BLaER1 (cell line): ENCODE results near the gene CDK17.

ENCODE experiments used
- H3K27ac ChIP-seq: shearing (Covaris generic); formaldehyde crosslinking; 2 replicates; pipeline ENCODE4 v1.8.1; 2022
- H3K27me3 ChIP-seq: shearing (Covaris generic); formaldehyde crosslinking; 2 replicates; pipeline ENCODE4 v1.8.1; 2022
- H3K36me3 ChIP-seq: shearing (Covaris generic); formaldehyde crosslinking; 2 replicates; pipeline ENCODE4 v1.8.1; 2022
- H3K4me1 ChIP-seq: shearing (Covaris generic); formaldehyde crosslinking; 2 replicates; pipeline ENCODE4 v1.8.1; 2022
- H3K4me2 ChIP-seq: shearing (Covaris generic); formaldehyde crosslinking; 2 replicates; pipeline ENCODE4 v1.8.1; 2022
- H3K4me3 ChIP-seq: shearing (Covaris generic); formaldehyde crosslinking; 2 replicates; pipeline ENCODE4 v1.8.1; 2022
- H3K9ac ChIP-seq: shearing (Covaris generic); formaldehyde crosslinking; 2 replicates; pipeline ENCODE4 v1.8.1; 2022
- H3K9me3 ChIP-seq: shearing (Covaris generic); formaldehyde crosslinking; 2 replicates; pipeline ENCODE4 v1.8.1; 2022
- H4K20me1 ChIP-seq: shearing (Covaris generic); formaldehyde crosslinking; 2 replicates; pipeline ENCODE4 v1.8.1; 2022
- Cebpa-rat ChIP-seq: shearing (Covaris generic); IDR thresholded peaks from 2 replicates; pipeline ENCODE4 v1.8.1; 2022

The CDK17 gene

DNA sequence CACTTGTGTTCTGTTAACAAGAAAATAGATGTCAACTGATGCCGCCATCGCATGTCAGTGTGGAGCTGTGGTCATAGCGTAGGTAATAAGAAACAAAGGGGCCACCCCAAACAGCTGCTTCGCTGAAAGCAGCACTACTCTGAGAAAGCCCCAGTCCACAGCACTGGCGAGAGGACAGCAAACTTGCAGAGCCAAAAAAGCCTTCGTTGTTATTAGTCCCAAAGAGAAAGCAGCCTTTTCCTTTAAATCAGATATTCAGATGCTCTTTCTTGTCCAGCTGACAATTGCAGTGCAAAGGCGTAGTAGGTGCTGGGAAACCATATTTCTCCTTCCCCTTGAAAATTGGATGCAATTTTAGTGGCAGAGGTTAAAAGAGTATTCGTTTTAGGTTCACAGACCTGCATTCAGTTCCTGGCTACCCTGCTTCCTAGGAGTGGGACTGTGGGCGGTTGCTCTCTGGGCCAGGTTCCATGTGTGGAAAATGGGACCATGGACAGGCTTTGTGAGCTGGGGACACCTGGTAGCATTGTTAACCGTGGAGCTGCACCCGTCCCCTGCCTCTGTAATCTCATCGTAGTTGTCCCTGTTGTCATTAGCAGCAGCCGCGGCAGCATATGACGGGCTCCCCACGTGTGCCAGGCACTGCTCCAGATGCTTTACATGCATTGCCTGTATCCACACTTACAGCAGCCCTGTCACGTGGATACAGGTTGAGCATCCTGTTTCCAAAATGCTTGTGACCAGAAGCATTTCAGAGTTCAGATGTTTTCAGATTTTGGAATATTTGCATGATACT lies 151.9 kb downstream of the CDK17 start:
- peaks cover 90% of the 10 kb centered on the region for H3K36me3 ChIP-seq
- no peak overlapping the region for H3K4me2 ChIP-seq
- peaks cover 9% of the 10 kb centered on the region; the same call in 1 of the 2 replicates for H3K4me1 ChIP-seq
- H4K20me1 ChIP-seq = peaks cover 96% of the 10 kb centered on the region
- no peak overlapping the region for H3K9ac ChIP-seq
- H3K4me3 ChIP-seq = no peak overlapping the region
- no peak for TF ChIP-seq Cebpa-rat
- no peak overlapping the region for H3K27ac ChIP-seq
- H3K9me3 ChIP-seq = no peaks in the 10 kb centered on the region
- no peaks in the 10 kb centered on the region for H3K27me3 ChIP-seq

GRCh38 chr12:96247563-96247962 lies 152.7 kb downstream of the CDK17 start:
- H3K4me2 ChIP-seq = no peak overlapping the region
- H3K9me3 ChIP-seq = no peaks in the 10 kb centered on the region
- no peak for TF ChIP-seq Cebpa-rat

GRCh38 chr12:96246926-96247505 lies 153.2 kb downstream of the CDK17 start:
- Histone ChIP-seq H3K27ac (no peak overlapping the region), H3K36me3 (peaks cover 88% of the 10 kb centered on the region), H4K20me1 (peaks cover 99% of the 10 kb centered on the region), H3K4me1 (peaks cover 9% of the 10 kb centered on the region; the same call in 1 of the 2 replicates), H3K9me3 (no peaks in the 10 kb centered on the region), H3K9ac (no peak overlapping the region), H3K4me2 (no peak overlapping the region), H3K27me3 (no peaks in the 10 kb centered on the region), H3K4me3 (no peak overlapping the region)
- no peak for TF ChIP-seq Cebpa-rat

More at GRCh38 chr12:96247563-96247962, 152.7 kb downstream of the CDK17 start:
- Histone ChIP-seq H3K4me3 (no peak overlapping the region), H3K27me3 (no peaks in the 10 kb centered on the region), H3K36me3 (peaks cover 88% of the 10 kb centered on the region), H3K9ac (no peak overlapping the region), H4K20me1 (peaks cover 98% of the 10 kb centered on the region), H3K4me1 (peaks cover 9% of the 10 kb centered on the region; the same call in 1 of the 2 replicates), H3K27ac (no peak overlapping the region)

GRCh38 chr12:96244826-96245225 lies 155.4 kb downstream of the CDK17 start:
- no peaks in the 10 kb centered on the region for H3K27me3 ChIP-seq
- H3K4me1 ChIP-seq = peaks cover 9% of the 10 kb centered on the region; the same call in 1 of the 2 replicates
- peaks cover 88% of the 10 kb centered on the region for H3K36me3 ChIP-seq
- H3K4me2 ChIP-seq = no peak overlapping the region
- no peak for TF ChIP-seq Cebpa-rat
- peaks cover 99% of the 10 kb centered on the region for H4K20me1 ChIP-seq
- no peak overlapping the region for H3K27ac ChIP-seq
- H3K9ac ChIP-seq = no peak overlapping the region
- H3K4me3 ChIP-seq = no peak overlapping the region
- H3K9me3 ChIP-seq = no peaks in the 10 kb centered on the region

- Histone ChIP-seq H3K4me2 (no peak overlapping the region), H3K4me1 (peaks cover 19% of the 10 kb centered on the region), H3K9ac (no peak overlapping the region), H4K20me1 (peaks cover 100% of the 10 kb centered on the region), H3K9me3 (no peaks in the 10 kb centered on the region), H3K4me3 (no peak overlapping the region), H3K27ac (no peak overlapping the region), H3K27me3 (no peaks in the 10 kb centered on the region), H3K36me3 (peaks cover 85% of the 10 kb centered on the region)
- no peak for TF ChIP-seq Cebpa-rat
These were observed 157.6 kb downstream of the CDK17 start for GRCh38 chr12:96242597-96242996.

GRCh38 chr12:96241846-96242256 lies 158.4 kb downstream of the CDK17 start:
- no peak overlapping the region for H3K4me2 ChIP-seq
- peaks cover 85% of the 10 kb centered on the region for H3K36me3 ChIP-seq
- TF ChIP-seq Cebpa-rat = no peak
- no peak overlapping the region for H3K4me3 ChIP-seq
- H4K20me1 ChIP-seq = peaks cover 100% of the 10 kb centered on the region
- H3K4me1 ChIP-seq = peaks cover 26% of the 10 kb centered on the region
- H3K27me3 ChIP-seq = no peaks in the 10 kb centered on the region
- H3K9me3 ChIP-seq = no peaks in the 10 kb centered on the region
- no peak overlapping the region for H3K9ac ChIP-seq
- no peak overlapping the region for H3K27ac ChIP-seq

- TF ChIP-seq Cebpa-rat = no peak
- peaks cover 31% of the 10 kb centered on the region for H3K4me1 ChIP-seq
- H3K36me3 ChIP-seq = peaks cover 85% of the 10 kb centered on the region
- no peak overlapping the region for H3K27ac ChIP-seq
- peaks cover 100% of the 10 kb centered on the region for H4K20me1 ChIP-seq
- H3K4me3 ChIP-seq = no peak overlapping the region
- no peak overlapping the region for H3K4me2 ChIP-seq
- H3K9me3 ChIP-seq = no peaks in the 10 kb centered on the region
- H3K9ac ChIP-seq = no peak overlapping the region
- no peaks in the 10 kb centered on the region for H3K27me3 ChIP-seq
These were observed 158.8 kb downstream of the CDK17 start for GRCh38 chr12:96241431-96241830.

- H3K4me1 ChIP-seq = peaks cover 38% of the 10 kb centered on the region
These were observed 159.6 kb downstream of the CDK17 start for GRCh38 chr12:96240656-96241055.

GRCh38 chr12:96239711-96240635 lies 160.3 kb downstream of the CDK17 start:
- peaks cover 100% of the 10 kb centered on the region for H4K20me1 ChIP-seq

More at GRCh38 chr12:96240656-96241055, 159.6 kb downstream of the CDK17 start:
- no peak overlapping the region for H3K27ac ChIP-seq
- no peak overlapping the region for H3K4me3 ChIP-seq
- peaks cover 100% of the 10 kb centered on the region for H4K20me1 ChIP-seq
- TF ChIP-seq Cebpa-rat = no peak
- no peak overlapping the region for H3K9ac ChIP-seq
- no peaks in the 10 kb centered on the region for H3K27me3 ChIP-seq
- H3K4me2 ChIP-seq = no peak overlapping the region
- H3K9me3 ChIP-seq = no peaks in the 10 kb centered on the region
- peaks cover 85% of the 10 kb centered on the region for H3K36me3 ChIP-seq

More at GRCh38 chr12:96239711-96240635, 160.3 kb downstream of the CDK17 start:
- no peak overlapping the region for H3K4me2 ChIP-seq
- H3K4me3 ChIP-seq = no peak overlapping the region
- H3K27ac ChIP-seq = no peak overlapping the region
- peaks cover 84% of the 10 kb centered on the region for H3K36me3 ChIP-seq
- TF ChIP-seq Cebpa-rat = no peak
- no peak overlapping the region for H3K9ac ChIP-seq
- H3K27me3 ChIP-seq = no peaks in the 10 kb centered on the region
- no peaks in the 10 kb centered on the region for H3K9me3 ChIP-seq
- H3K4me1 ChIP-seq = peaks cover 45% of the 10 kb centered on the region
